ENCODE results near the gene ALS2CL.

Gene ALS2CL

DNA sequence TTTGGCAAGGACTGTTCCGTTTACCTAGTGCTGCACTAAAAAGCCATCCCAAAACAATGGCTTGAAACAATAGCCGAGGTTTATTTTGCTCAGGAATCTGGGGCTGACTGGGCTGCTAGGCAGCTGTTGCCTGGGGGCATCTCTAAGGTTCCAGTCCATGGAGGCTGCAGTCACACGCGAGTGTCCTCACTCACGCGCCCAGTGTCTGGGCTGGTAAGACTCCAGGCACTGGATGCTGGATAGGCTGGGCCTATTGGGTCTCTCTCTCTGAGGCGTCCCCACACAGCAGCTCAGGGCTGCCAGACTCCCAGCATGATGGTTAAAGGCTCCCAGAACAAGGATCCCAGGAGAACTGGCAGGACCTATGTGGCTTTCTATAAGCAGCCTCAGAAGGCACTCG is 34.2 kb downstream of the ALS2CL start:
- no peak for TF ChIP-seq POLR2AphosphoS5 (IDR thresholded peaks at IDR 0.05; ENCODE audit: low read depth, low read length)
- no peak for TF ChIP-seq POLR2A (IDR thresholded peaks at IDR 0.05; ENCODE audit: low read depth, low read length)
- no peak for TF ChIP-seq TAF1 (IDR thresholded peaks at IDR 0.05; ENCODE audit: borderline replicate concordance, low read depth, low read length)
- FAIRE-seq (no peak), DNase-seq (ENCODE audit: insufficient read length) (no peak)

DNA sequence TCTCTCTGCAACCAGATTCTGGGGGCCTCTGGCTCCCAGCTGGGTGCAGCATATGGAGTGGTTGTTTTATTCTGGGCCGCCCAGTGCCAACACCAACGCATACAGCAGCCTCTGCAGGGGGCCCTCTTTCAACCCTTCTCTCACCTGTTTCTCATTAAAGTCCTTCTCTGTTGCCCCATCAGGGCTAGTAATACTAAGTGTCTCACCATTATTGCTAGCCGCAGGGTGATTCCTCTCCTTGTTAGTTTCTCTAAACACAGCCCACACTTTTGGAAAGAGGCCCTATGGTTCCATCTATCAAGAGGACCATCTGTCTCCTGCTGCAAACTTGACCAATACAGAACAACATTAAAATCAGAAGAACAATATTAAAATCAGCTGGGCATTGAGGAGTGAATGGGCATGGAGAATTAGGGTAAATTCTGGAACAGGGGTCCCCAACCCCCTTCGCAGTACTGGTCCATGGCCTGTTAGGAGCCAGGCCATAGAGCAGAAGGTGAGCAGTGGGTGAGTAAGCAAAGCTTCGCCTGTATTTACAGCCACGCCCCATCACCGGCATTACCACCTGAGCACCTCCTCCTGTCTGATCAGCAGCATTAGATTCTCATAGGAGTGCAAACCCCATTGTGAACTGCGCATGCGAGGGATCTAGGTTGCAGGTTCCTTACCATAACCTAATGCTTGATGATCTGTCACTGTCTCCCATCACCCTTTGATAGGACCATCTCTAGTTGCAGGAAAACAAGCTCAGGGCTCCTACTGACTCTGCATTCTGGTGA is 36.5 kb downstream of the ALS2CL start:
- FAIRE-seq (no peak), DNase-seq (ENCODE audit: insufficient read length) (no peak)
- TF ChIP-seq POLR2AphosphoS5 (IDR thresholded peaks at IDR 0.05; ENCODE audit: low read depth, low read length) (no peak), POLR2A (IDR thresholded peaks at IDR 0.05; ENCODE audit: low read depth, low read length) (no peak), TAF1 (IDR thresholded peaks at IDR 0.05; ENCODE audit: borderline replicate concordance, low read depth, low read length) (no peak)

DNA sequence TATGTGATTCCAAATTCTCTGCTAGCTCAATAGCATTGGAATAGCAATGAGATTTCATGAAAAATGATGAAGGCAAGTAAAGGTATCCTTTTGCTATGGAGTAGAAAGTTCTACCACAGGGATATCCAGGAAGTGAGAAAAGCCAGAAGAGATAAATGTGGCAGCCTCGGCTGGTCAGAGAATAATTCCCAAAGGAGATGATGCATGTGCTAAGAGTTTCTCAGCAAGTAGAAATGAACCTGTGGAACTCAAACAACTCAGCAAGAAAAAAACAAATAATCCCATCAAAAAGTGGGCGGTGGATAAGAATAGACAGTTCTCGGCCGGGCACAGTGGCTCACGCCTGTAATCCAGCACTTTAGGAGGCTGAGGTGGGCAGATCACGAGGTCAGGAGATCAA is 38.2 kb downstream of the ALS2CL start:
- no peak for TF ChIP-seq POLR2A (IDR thresholded peaks at IDR 0.05; ENCODE audit: low read depth, low read length)
- no peak for TF ChIP-seq TAF1 (IDR thresholded peaks at IDR 0.05; ENCODE audit: borderline replicate concordance, low read depth, low read length)
- TF ChIP-seq POLR2AphosphoS5 (IDR thresholded peaks at IDR 0.05; ENCODE audit: low read depth, low read length): no peak

DNA sequence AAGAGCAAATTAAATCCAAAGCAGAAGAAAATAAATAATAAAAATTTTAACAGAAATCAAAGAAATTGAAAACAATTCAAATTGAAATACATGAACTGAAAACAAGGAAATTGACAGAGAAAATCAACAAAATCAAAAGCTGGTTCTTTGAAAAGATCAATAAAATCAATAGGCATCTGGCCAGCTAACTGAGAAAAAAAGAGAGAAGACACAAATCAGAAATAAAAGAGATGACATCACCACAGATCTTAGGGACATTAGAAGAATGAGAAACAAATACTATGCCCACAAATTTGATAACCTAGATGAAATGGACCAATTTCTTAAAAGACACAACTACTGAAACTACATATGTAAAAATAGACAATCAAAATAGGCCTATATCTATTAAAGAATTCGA is 42.4 kb downstream of the ALS2CL start:
- FAIRE-seq (no peak), DNase-seq (ENCODE audit: insufficient read length) (no peak)
- TF ChIP-seq POLR2A (IDR thresholded peaks at IDR 0.05; ENCODE audit: low read depth, low read length): no peak
- TF ChIP-seq TAF1 (IDR thresholded peaks at IDR 0.05; ENCODE audit: borderline replicate concordance, low read depth, low read length): no peak
- TF ChIP-seq POLR2AphosphoS5 (IDR thresholded peaks at IDR 0.05; ENCODE audit: low read depth, low read length): no peak

More for the DNA sequence above, 38.2 kb downstream of the ALS2CL start:
- DNase-seq (ENCODE audit: insufficient read length) (no peak), FAIRE-seq (no peak)

DNA sequence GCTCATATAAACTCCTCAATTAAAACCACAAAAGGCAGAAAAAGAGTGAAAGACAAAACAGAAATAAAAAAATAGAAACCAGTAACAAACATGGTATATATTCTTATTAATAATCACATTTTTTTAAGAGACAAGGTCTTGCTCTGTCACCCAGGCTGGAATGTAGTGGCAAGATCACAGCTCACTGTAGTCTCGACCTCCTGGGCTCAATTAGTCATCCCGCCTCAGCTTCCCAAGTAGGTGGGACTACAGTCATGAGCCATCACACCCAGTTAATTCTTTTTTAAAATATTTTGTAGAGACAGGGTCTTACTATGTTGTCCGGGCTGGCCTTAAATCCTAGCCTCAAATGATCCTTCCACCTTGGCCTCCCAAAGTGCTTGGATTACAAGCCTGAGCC is 44.0 kb downstream of the ALS2CL start:
- TF ChIP-seq POLR2AphosphoS5 (IDR thresholded peaks at IDR 0.05; ENCODE audit: low read depth, low read length): no peak
- no peak for TF ChIP-seq POLR2A (IDR thresholded peaks at IDR 0.05; ENCODE audit: low read depth, low read length)
- TF ChIP-seq TAF1 (IDR thresholded peaks at IDR 0.05; ENCODE audit: borderline replicate concordance, low read depth, low read length): no peak
- no peak for DNase-seq (ENCODE audit: insufficient read length)
- FAIRE-seq: no peak

DNA sequence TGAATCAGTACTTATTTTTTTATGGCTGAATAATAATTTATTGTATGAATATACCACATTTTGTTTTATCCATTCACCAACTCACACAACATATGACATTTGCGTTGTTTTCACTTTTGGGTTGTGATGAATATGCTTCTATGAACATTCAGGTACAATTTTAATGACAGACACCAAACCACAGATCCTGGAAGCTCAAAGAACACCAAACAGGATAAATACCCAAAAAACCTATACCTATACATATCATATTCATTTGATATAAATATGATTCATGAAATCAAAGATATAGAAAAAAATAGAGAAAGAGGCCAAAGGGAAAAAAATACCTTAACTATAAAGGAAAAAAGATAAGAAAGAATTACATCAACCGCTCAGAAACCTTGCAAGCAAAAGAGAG is 45.4 kb downstream of the ALS2CL start:
- TF ChIP-seq TAF1 (IDR thresholded peaks at IDR 0.05; ENCODE audit: borderline replicate concordance, low read depth, low read length) (no peak), POLR2AphosphoS5 (IDR thresholded peaks at IDR 0.05; ENCODE audit: low read depth, low read length) (no peak), POLR2A (IDR thresholded peaks at IDR 0.05; ENCODE audit: low read depth, low read length) (no peak)
- DNase-seq (ENCODE audit: insufficient read length) (no peak), FAIRE-seq (no peak)

DNA sequence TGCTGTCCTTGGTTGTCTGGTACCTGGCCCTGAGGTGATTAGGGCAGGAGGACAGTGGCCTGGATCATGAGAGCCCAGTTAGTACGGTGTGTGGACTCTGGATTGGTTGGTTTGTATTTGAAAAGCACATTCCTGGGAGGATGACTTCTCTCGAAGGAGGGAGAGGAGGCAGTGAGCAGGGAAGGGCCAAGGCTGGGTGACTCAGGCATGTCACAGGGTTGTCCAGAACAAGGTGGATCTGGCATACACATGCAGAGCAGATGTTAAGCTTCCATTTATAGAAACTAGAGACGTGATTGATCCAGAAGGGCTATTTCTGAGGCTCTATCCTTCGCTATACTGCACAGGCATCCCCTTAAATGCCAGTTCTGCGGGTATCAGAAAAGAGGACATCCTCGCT is 46.8 kb downstream of the ALS2CL start:
- no peak for FAIRE-seq
- TF ChIP-seq TAF1 (IDR thresholded peaks at IDR 0.05; ENCODE audit: borderline replicate concordance, low read depth, low read length) (no peak), POLR2AphosphoS5 (IDR thresholded peaks at IDR 0.05; ENCODE audit: low read depth, low read length) (no peak), POLR2A (IDR thresholded peaks at IDR 0.05; ENCODE audit: low read depth, low read length) (no peak)
- no peak for DNase-seq (ENCODE audit: insufficient read length)

DNA sequence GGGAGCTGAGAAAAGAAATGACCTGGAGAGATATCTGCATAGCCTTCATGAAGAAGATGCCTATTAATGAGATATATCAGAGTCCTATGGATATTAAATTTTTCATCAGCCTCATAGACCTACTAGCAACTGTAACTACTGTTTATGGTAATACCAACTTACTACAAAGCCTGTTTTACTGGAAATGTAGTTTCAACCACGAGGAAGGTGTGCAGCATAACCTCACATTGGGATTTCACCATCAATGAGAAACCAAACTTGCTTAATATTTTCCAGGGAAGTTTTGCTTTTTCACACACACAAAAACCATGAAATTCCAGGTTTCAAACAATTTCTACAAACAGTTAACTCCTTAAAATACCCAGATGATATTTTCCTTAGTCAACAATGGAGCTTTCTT is 49.8 kb downstream of the ALS2CL start:
- FAIRE-seq (no peak), DNase-seq (ENCODE audit: insufficient read length) (no peak)
- TF ChIP-seq TAF1 (IDR thresholded peaks at IDR 0.05; ENCODE audit: borderline replicate concordance, low read depth, low read length) (no peak), POLR2AphosphoS5 (IDR thresholded peaks at IDR 0.05; ENCODE audit: low read depth, low read length) (no peak), POLR2A (IDR thresholded peaks at IDR 0.05; ENCODE audit: low read depth, low read length) (no peak)

DNA sequence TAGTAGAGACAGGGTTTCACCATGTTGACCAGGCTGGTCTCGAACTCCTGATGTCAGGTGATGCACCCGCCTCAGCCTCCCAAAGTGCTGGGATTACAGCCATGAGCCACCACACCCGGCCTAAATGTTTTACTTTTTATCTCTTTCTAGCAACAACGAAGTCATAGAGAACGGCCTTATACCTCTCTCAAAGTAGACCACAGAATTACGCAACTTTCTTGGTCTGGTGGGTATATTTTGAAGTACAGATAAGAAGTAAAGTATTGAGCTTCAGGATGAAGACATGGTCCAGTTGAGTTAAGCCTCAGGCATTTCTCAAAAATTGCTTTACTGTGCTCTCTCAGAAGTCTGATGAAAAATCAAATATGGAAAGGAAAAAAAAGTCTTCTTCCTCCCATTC is 50.5 kb downstream of the ALS2CL start:
- no peak for TF ChIP-seq POLR2A (IDR thresholded peaks at IDR 0.05; ENCODE audit: low read depth, low read length)
- TF ChIP-seq POLR2AphosphoS5 (IDR thresholded peaks at IDR 0.05; ENCODE audit: low read depth, low read length): no peak
- no peak for TF ChIP-seq TAF1 (IDR thresholded peaks at IDR 0.05; ENCODE audit: borderline replicate concordance, low read depth, low read length)
- FAIRE-seq (no peak), DNase-seq (ENCODE audit: insufficient read length) (no peak)

DNA sequence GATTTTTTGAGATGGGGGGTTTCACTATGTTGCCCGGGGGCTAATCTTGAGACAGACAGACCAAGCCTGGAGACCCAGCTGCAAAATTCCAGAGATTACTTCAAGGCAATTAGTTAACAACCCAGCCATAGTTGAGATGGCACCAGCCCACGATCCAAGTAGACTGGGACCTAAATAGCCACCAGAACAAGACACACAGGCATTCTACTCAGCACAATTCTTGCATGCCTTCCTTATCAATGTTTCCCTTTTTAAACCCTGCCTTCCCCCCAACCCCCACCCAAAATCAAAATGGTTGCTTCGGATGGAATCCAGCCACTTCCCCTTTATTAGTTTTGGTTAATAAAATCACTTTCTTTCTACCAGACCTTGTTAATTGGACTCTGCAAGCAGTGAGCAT is 52.6 kb downstream of the ALS2CL start:
- no peak for DNase-seq (ENCODE audit: insufficient read length)
- no peak for FAIRE-seq
- no peak for TF ChIP-seq TAF1 (IDR thresholded peaks at IDR 0.05; ENCODE audit: borderline replicate concordance, low read depth, low read length)
- no peak for TF ChIP-seq POLR2AphosphoS5 (IDR thresholded peaks at IDR 0.05; ENCODE audit: low read depth, low read length)
- no peak for TF ChIP-seq POLR2A (IDR thresholded peaks at IDR 0.05; ENCODE audit: low read depth, low read length)

DNA sequence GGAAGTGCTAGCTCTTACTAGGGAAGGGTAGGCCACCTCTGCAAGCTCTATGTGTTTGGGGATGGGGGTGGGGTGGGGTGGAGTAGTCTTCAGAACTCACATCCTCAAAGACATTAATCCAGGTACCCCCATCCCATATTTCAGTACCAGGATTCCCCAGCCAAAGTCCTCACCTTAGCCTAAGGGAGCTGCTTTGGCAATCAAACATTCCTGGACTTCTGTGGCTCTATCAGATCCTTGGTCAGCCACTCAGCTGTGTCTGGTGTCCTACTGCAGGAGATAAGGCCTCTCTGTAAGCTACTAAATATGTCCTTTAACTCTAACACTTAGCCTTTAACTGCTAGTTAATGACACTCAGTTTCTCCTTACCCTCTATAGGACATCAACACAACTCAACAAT is 54.3 kb downstream of the ALS2CL start:
- DNase-seq (ENCODE audit: insufficient read length) (no peak), FAIRE-seq (no peak)
- TF ChIP-seq POLR2AphosphoS5 (IDR thresholded peaks at IDR 0.05; ENCODE audit: low read depth, low read length): no peak
- no peak for TF ChIP-seq POLR2A (IDR thresholded peaks at IDR 0.05; ENCODE audit: low read depth, low read length)
- TF ChIP-seq TAF1 (IDR thresholded peaks at IDR 0.05; ENCODE audit: borderline replicate concordance, low read depth, low read length): no peak

DNA sequence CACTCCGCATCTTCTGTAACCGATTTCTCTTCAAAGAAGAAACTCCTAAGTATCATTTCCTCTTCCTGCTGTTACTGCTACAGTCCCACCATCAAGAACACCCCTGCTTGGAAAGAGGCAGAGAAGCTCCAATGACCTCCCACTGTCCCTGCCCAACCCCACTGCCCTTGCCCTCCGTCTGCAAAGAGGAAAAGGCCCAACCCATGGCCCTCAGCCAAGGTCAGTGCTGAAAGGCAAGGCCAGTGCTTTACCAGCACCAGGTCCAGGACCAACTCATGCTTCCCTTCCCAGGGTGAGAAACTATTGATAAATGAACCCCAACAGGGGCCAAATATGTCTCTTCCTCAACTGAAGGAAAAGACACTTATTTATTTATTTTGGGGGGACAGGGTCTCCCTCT is 58.6 kb downstream of the ALS2CL start:
- TF ChIP-seq POLR2AphosphoS5 (IDR thresholded peaks at IDR 0.05; ENCODE audit: low read depth, low read length) (no peak), TAF1 (IDR thresholded peaks at IDR 0.05; ENCODE audit: borderline replicate concordance, low read depth, low read length) (no peak), POLR2A (IDR thresholded peaks at IDR 0.05; ENCODE audit: low read depth, low read length) (no peak)
- FAIRE-seq (no peak), DNase-seq (ENCODE audit: insufficient read length) (no peak)

All from GM12892 (cell line).